Measurements from ENCODE around the gene BATF3.

The BATF3 gene

DNA sequence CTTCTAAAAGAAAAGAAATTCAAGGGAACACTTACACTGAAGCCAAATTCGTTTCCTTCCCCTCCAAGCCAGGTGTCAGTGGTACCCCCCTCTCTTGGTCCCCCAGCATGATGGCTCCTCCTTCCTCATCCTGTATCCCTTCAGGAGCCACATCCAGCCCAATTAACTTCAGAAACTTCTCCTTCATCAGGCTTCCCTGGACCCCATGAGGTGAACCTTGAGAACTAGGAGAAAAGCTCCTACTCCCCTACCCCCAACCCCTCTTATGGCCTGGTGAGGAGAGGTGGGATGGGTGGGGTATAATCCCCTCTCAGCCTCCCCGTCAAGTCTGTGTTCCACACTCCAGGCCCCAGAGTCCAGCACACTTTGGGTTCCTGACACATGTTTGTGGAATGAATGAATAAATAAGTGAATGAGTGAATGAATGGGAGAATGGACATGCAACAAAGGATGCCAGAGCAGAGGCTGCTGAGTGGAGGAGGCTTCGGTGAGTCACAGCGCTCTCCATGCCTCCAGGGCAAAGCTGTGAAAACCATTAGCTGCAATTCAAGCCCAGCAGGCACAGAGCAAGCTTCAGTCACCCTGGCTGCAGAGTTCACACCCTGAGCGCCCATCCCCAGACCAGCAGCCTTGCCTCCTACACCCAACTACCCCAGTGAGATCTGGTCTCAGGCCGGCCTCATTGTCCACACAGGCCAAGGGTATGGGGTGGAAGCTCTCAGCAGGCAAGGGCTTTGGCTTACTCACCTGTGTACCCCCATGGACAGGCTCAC is 43.8 kb downstream of the BATF3 start:
- peak; percentile 38 for DNase-seq (ENCODE audit: low read depth)
- TF ChIP-seq, protein P1, sequence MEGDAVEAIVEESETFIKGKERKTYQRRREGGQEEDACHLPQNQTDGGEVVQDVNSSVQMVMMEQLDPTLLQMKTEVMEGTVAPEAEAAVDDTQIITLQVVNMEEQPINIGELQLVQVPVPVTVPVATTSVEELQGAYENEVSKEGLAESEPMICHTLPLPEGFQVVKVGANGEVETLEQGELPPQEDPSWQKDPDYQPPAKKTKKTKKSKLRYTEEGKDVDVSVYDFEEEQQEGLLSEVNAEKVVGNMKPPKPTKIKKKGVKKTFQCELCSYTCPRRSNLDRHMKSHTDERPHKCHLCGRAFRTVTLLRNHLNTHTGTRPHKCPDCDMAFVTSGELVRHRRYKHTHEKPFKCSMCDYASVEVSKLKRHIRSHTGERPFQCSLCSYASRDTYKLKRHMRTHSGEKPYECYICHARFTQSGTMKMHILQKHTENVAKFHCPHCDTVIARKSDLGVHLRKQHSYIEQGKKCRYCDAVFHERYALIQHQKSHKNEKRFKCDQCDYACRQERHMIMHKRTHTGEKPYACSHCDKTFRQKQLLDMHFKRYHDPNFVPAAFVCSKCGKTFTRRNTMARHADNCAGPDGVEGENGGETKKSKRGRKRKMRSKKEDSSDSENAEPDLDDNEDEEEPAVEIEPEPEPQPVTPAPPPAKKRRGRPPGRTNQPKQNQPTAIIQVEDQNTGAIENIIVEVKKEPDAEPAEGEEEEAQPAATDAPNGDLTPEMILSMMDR (conservative IDR thresholded peaks at IDR 0.05; ENCODE audit: low read length) = no peak
- H3K4me3 ChIP-seq (ENCODE audit: low read length) = no peak overlapping the region

DNA sequence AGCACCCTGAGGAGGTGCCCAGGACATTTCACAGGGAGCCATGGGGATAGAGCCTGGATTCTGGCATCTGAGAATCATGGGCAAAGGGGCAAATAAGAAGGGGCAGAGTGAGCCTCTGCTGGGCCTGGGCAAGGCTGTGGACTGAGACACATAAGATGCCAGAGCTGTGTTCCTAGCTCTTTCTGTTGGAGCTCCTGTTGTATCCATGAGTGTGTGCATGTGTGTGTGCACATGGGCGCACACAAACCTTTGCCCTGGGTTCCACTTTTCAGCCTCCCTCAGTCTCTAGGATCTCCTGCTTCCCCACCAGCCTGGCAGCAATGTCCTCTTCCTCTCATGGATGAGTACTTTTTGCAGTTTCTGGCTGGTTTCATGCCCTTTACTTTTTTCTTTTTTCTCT is 47.0 kb downstream of the BATF3 start:
- DNase-seq (ENCODE audit: low read depth) = no peak
- no peak overlapping the region for H3K4me3 ChIP-seq (ENCODE audit: low read length)
- TF ChIP-seq, protein P1 (conservative IDR thresholded peaks at IDR 0.05; ENCODE audit: low read length) = no peak

DNA sequence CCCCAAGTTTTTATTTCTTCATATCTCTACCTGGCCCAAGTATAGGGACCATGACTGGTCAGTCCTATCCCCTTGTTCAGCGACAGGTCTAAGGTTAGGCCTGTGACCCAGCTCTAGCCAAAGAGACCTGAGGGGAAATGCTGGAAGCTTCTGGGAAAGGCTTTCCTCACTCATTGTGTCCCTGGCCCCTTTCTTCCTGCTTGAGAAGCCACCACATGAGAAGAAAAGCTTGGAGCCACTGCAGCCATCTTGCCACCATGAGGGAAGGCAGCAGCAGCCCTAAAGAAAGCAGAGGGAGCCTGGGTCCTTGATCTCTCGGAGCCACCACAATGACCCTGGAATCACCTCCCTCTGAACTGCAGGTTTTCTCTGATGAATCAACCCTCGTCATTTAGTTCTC is 47.7 kb downstream of the BATF3 start:
- no peak for DNase-seq (ENCODE audit: low read depth)
- H3K4me3 ChIP-seq (ENCODE audit: low read length) = no peak overlapping the region
- TF ChIP-seq, protein P1 (conservative IDR thresholded peaks at IDR 0.05; ENCODE audit: low read length) = no peak

DNA sequence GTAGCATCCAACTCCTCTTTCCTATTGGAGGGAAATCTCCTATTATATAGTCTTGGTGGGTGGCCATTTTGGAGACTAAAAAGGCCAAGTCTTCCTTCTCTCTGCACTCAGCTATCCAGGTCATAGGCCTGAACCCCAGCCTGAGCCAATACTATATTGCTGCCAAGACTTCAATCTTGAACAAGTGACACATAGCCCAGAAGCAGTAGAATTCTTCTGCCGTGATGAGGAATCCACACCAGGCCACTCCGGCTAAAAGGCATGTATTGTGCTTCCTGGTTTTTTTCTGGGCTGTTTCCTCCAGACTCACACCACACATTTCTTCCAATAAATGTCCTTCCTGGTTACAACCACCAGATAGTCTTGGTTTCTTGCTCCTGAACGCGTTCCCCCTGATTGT is 48.1 kb downstream of the BATF3 start:
- TF ChIP-seq, protein P1 (conservative IDR thresholded peaks at IDR 0.05; ENCODE audit: low read length) = no peak
- DNase-seq (ENCODE audit: low read depth) = peak; percentile 62
- H3K4me3 ChIP-seq (ENCODE audit: low read length) = no peak overlapping the region

DNA sequence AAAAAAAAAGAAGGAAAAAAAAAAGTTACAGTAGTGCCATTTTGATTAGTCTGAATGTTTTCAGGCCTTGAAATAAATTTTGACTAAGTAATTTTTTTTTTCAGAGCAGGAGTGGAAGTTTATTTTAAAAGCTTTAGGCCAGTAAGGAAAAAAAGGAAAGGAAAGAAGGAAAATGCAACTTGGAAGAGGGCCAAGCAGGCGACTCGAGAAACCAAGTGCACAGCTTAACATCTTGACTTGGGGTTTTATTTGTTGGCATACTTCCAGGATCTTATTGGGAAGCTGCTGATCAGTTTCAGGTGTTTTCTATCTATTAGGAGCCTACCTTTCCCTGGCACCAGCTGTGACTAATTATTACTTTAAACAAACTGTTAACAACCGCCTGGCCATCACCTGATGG is 49.4 kb downstream of the BATF3 start:
- DNase-seq (ENCODE audit: low read depth) = no peak
- H3K4me3 ChIP-seq (ENCODE audit: low read length) = no peak overlapping the region
- TF ChIP-seq, protein P1 (conservative IDR thresholded peaks at IDR 0.05; ENCODE audit: low read length) = no peak

DNA sequence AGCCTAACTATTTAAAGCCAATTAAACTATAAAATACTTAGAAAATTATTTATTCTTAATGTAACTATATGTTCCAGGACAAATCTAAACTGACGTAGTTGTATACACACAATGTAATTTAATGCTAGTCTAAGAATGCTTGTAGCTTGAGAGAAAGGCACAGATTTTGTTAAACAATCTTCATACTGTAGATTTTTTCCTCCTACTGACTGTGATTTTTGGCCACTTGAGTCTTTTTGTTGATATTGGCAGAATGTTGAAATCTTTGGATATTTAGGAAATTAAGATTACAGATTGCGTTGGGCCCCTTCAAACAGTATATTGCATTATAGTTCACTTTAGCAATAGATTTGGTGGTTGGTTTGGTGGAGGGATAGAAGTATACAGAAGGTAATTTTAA is 50.6 kb downstream of the BATF3 start:
- peak; percentile 12 for DNase-seq (ENCODE audit: low read depth)
- no peak overlapping the region for H3K4me3 ChIP-seq (ENCODE audit: low read length)
- TF ChIP-seq, protein P1 (conservative IDR thresholded peaks at IDR 0.05; ENCODE audit: low read length) = no peak

DNA sequence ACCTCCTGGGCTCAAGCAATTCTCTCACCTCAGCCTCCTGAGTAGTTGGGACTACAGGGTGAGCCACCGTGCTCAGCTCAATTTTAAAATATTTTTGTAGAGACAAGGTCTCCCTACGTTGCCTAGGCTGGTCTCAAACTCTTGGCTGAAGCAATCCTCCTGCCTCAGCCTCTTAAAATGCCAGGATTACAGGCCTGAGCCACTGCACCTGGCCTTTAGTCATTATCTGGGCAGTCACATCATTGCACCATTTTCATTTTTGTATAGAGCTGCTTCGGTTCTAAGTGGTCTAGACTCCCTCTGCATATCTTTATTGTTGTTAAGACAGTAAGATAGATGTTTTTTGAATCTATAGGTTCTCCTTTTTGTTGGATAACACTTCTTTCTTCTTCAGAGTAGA is 51.2 kb downstream of the BATF3 start:
- DNase-seq (ENCODE audit: low read depth) = no peak
- TF ChIP-seq, protein P1 (conservative IDR thresholded peaks at IDR 0.05; ENCODE audit: low read length) = no peak
- H3K4me3 ChIP-seq (ENCODE audit: low read length) = no peak overlapping the region
